ENCODE measurements around the gene FEM1B. TPM values are rescaled to one million over a fixed set of nuclear protein-coding genes. Genes with fewer than 3 reads are reported as not detected.

The FEM1B gene
- total RNA-seq, 4 donors from 2014 or later = 53.1 to 71.5 (median 56.5) TPM

GRCh38 chr15:68302729-68303128 is 25.2 kb downstream of the FEM1B start:
- peak; percentile 87 for DNase-seq (ENCODE audit: extremely low spot score)
- H3K27ac ChIP-seq (replicated peaks in 1 of 4) = no peak overlapping the region
- TF ChIP-seq POLR2AphosphoS5 (IDR thresholded peaks at IDR 0.05) (no peak), POLR2A (IDR thresholded peaks at IDR 0.05; ENCODE audit: low read depth) (no peak), CTCF (IDR thresholded peaks at IDR 0.05) (no peak), EP300 (IDR thresholded peaks at IDR 0.05) (no peak)
- no peaks in the 10 kb centered on the region for H3K27me3 ChIP-seq
- 100% methylated on average over 1 of the region's 6 CpGs for WGBS
- intact Hi-C loops (cut with DNase I) = loop anchor here (10.0 kb wide), 1 partner anchor 252 kb away; no protein-coding TSS in a partner anchor
- H3K4me3 ChIP-seq = no peak overlapping the region
- H3K36me3 ChIP-seq = peaks cover 0 to 5% (median 2%) of the 10 kb centered on the region in 4 donors
- H3K4me1 ChIP-seq = peaks cover 19 to 42% (median 35%) of the 10 kb centered on the region in 4 donors
- no peaks in the 10 kb centered on the region for H3K9me3 ChIP-seq

- Histone ChIP-seq H3K4me3 (no peak overlapping the region), H3K4me1 (peaks cover 19 to 41% (median 33%) of the 10 kb centered on the region in 4 donors), H3K27ac (replicated peaks in 1 of 4) (no peak overlapping the region), H3K9me3 (no peaks in the 10 kb centered on the region), H3K36me3 (peaks cover 0 to 4% (median under 1%) of the 10 kb centered on the region in 4 donors), H3K27me3 (no peaks in the 10 kb centered on the region)
- DNase-seq (ENCODE audit: extremely low spot score) = no peak
- WGBS = 88% methylated on average over 2 of the region's 2 CpGs
- TF ChIP-seq EP300 (IDR thresholded peaks at IDR 0.05) = no peak
- intact Hi-C loops (cut with DNase I) = loop anchor here (10.0 kb wide), 1 partner anchor 252 kb away; no protein-coding TSS in a partner anchor
These were observed 25.6 kb downstream of the FEM1B start for GRCh38 chr15:68303134-68303533.

GRCh38 chr15:68303560-68304436 is 26.3 kb downstream of the FEM1B start:
- no peak overlapping the region for H3K4me3 ChIP-seq
- DNase-seq (ENCODE audit: extremely low spot score) = peak; percentile 74
- H3K36me3 ChIP-seq = peaks cover 0 to 4% (median 0%) of the 10 kb centered on the region in 4 donors
- no peak overlapping the region for H3K27ac ChIP-seq (replicated peaks in 1 of 4)
- 81% methylated on average over 14 of the region's 15 CpGs for WGBS
- H3K27me3 ChIP-seq = no peaks in the 10 kb centered on the region
- intact Hi-C loops (cut with DNase I) = loop anchor here (10.0 kb wide), 1 partner anchor 251 kb away; no protein-coding TSS in a partner anchor
- no peak for TF ChIP-seq EP300 (IDR thresholded peaks at IDR 0.05)
- TF ChIP-seq POLR2A (IDR thresholded peaks at IDR 0.05; ENCODE audit: low read depth) = no peak
- TF ChIP-seq POLR2AphosphoS5 (IDR thresholded peaks at IDR 0.05) = no peak
- no peaks in the 10 kb centered on the region for H3K9me3 ChIP-seq
- peaks cover 15 to 34% (median 26%) of the 10 kb centered on the region in 4 donors for H3K4me1 ChIP-seq

- DNase-seq (ENCODE audit: extremely low spot score) = peak; percentile 80
- Histone ChIP-seq H3K4me3 (no peak overlapping the region), H3K27me3 (no peaks in the 10 kb centered on the region), H3K9me3 (no peaks in the 10 kb centered on the region), H3K36me3 (peaks cover 0 to 4% (median 0%) of the 10 kb centered on the region in 4 donors), H3K4me1 (peaks cover 8 to 25% (median 17%) of the 10 kb centered on the region in 4 donors), H3K27ac (replicated peaks in 1 of 4) (no peak overlapping the region)
- whole genome bisulfite sequencing = 84% methylated on average over 15 of the region's 15 CpGs
- intact Hi-C loops (cut with DNase I) = loop anchor here (10.0 kb wide), 1 partner anchor 250 kb away; no protein-coding TSS in a partner anchor
- TF ChIP-seq CTCF (IDR thresholded peaks at IDR 0.05) (no peak), POLR2AphosphoS5 (IDR thresholded peaks at IDR 0.05) (no peak), POLR2A (IDR thresholded peaks at IDR 0.05; ENCODE audit: low read depth) (no peak), EP300 (IDR thresholded peaks at IDR 0.05) (no peak)
These were observed 27.2 kb downstream of the FEM1B start for GRCh38 chr15:68304589-68305337.

GRCh38 chr15:68305420-68305871 is 27.9 kb downstream of the FEM1B start:
- intact Hi-C loops (cut with DNase I) = loop anchor here (10.0 kb wide), 1 partner anchor 249 kb away; no protein-coding TSS in a partner anchor
- H3K27ac ChIP-seq (replicated peaks in 1 of 4) = no peak overlapping the region
- WGBS = 76% methylated on average over 5 of the region's 6 CpGs
- TF ChIP-seq POLR2AphosphoS5 (IDR thresholded peaks at IDR 0.05) (no peak), POLR2A (IDR thresholded peaks at IDR 0.05; ENCODE audit: low read depth) (no peak), EP300 (IDR thresholded peaks at IDR 0.05) (no peak), CTCF (IDR thresholded peaks at IDR 0.05) (no peak)
- H3K4me1 ChIP-seq = peaks cover 1 to 18% (median 13%) of the 10 kb centered on the region in 4 donors
- H3K4me3 ChIP-seq = no peak overlapping the region
- peak; percentile 78 for DNase-seq (ENCODE audit: extremely low spot score)
- H3K27me3 ChIP-seq = no peaks in the 10 kb centered on the region
- H3K9me3 ChIP-seq = no peaks in the 10 kb centered on the region
- H3K36me3 ChIP-seq = peaks cover 0 to 4% (median 0%) of the 10 kb centered on the region in 4 donors

Data from esophagus muscularis mucosa (tissue), 4 donors.